K562 (cell line): ENCODE data around the gene SGPP1. TPM values are rescaled to one million over a fixed set of nuclear protein-coding genes. Genes with fewer than 3 reads are reported as not detected.

Experiments used
- ARID2 ChIP-seq: fragments of 450-650 bp; IDR thresholded peaks from 2 replicates; pipeline ENCODE4 v1.6.1; 2017; ENCODE audit warnings: antibody characterized with exemption, mild to moderate bottlenecking
- CREB3L1 ChIP-seq: fragments of 450-650 bp; IDR thresholded peaks from 2 replicates; pipeline ENCODE4 v1.6.1; 2014; ENCODE audit warnings: low read depth, mild to moderate bottlenecking, moderate library complexity, borderline replicate concordance
- KHSRP ChIP-seq: fragments of 450-650 bp; IDR thresholded peaks from 2 replicates; pipeline ENCODE4 v1.6.1; 2017
- MNT ChIP-seq, 2 experiments: fragments of 450-650 bp; conservative IDR thresholded peaks; 2 replicates each; pipeline ENCODE4 v1.6.1; 2017; ENCODE audit warnings: mild to moderate bottlenecking in 2 of 2, moderate library complexity in 2 of 2
- MXI1 ChIP-seq: IDR thresholded peaks from 2 replicates; pipeline ENCODE4 v1.6.1; 2011; ENCODE audit warnings: low read depth, mild to moderate bottlenecking, improper control_type of control experiment, low read length
- MYC ChIP-seq, 2 experiments: fragments of 250-450 bp in 1 of 2; sonication (Bioruptor Pico) in 1 of 2; IDR thresholded peaks; 2 replicates each; pipeline versions ENCODE4 v1.5.1 to v1.6.1; 2012 to 2021; ENCODE audit warnings: low read depth in 2 of 2, borderline replicate concordance in 1 of 2, improper control_type of control experiment in 1 of 2, low read length in 1 of 2, mild to moderate bottlenecking in 1 of 2, moderate library complexity in 1 of 2
- NCOA2 ChIP-seq, 2 experiments: fragments of 450-650 bp; IDR thresholded peaks; 2 replicates each; pipeline ENCODE4 v1.6.1; 2018; ENCODE audit warnings: mild to moderate bottlenecking in 2 of 2, moderate library complexity in 1 of 2; ENCODE audit not compliant: partially characterized antibody in 2 of 2
- SPI1 ChIP-seq: IDR thresholded peaks from 2 replicates; pipeline ENCODE4 v1.6.1; 2011; ENCODE audit warnings: low read depth, low read length, control low read depth, borderline replicate concordance
- SREBF1 ChIP-seq: fragments of 150-350 bp; IDR thresholded peaks from 2 replicates; pipeline ENCODE4 v1.6.1; 2014; ENCODE audit warnings: antibody characterized with exemption, low read depth, low read length, borderline replicate concordance
- TFAP4 ChIP-seq: sonication (generic); formaldehyde crosslinking; IDR thresholded peaks from 2 replicates; pipeline ENCODE4 v1.8.0; 2022; ENCODE audit warnings: missing genetic modification reagents, mild to moderate bottlenecking, moderate library complexity, borderline replicate concordance
- USF1 ChIP-seq: sonication (generic); formaldehyde crosslinking; IDR thresholded peaks from 2 replicates; pipeline ENCODE4 v1.9.0; 2022; ENCODE audit warnings: mild to moderate bottlenecking, missing genetic modification reagents
- ZC3H4 ChIP-seq: sonication (generic); formaldehyde crosslinking; IDR thresholded peaks from 2 replicates; pipeline ENCODE4 v1.9.0; 2021; ENCODE audit warnings: missing genetic modification reagents, borderline replicate concordance
- ZFP30 ChIP-seq: fragments of 250-450 bp; sonication (Bioruptor Pico); IDR thresholded peaks from 2 replicates; pipeline ENCODE4 v1.8.0; 2022; ENCODE audit warnings: moderate library complexity, mild to moderate bottlenecking, inconsistent platforms, borderline replicate concordance
- ZNF512 ChIP-seq: IDR thresholded peaks from 2 replicates; pipeline ENCODE4 v1.6.1; 2016; ENCODE audit warnings: missing genetic modification characterization, missing compliant biosample characterization
- ZNF655 ChIP-seq: fragments of 250-450 bp; sonication (Bioruptor Pico); IDR thresholded peaks from 2 replicates; pipeline ENCODE4 v1.5.0; 2021
- polyA plus RNA-seq, 8 experiments: library from polyadenylated mRNA; depleted of rRNA in 4 of 8; stranded (reverse) in 5 of 8; unstranded in 3 of 8; fragments of >200 nt; fragmentation: Nextera tagmentation in 2 of 8; fragmentation: Illumina TruSeq in 1 of 8; extraction: Ambion mirVana in 2 of 8; extraction: Trizol in 1 of 8; gene quantifications; 2 replicates each; pipeline versions ENCODE4 v1.2.1 to v1.2.3, GENCODE V29; 2011 to 2014; ENCODE audit warnings: inconsistent platforms in 1 of 8, missing spikeins in 1 of 8
- total RNA-seq, 7 experiments: library from RNA; depleted of rRNA in 6 of 7; stranded (reverse); fragments of >200 nt in 6 of 7; fragmentation: Illumina TruSeq in 2 of 7; extraction: Trizol in 2 of 7; gene quantifications; 2 replicates each; pipeline versions ENCODE4 v1.2.1 to v1.2.3, GENCODE V29; 2011 to 2021; ENCODE audit warnings: low replicate concordance in 1 of 7

SGPP1 gene
- total and polyA plus RNA-seq, 9 of the 15 experiments (the other 6 are each of a cell fraction or from before 2014, with no cell fraction given): 2.2 to 7.3 (median 5.6) TPM

GRCh38 chr14:63641473-63642228 lies 86.2 kb downstream of the SGPP1 start, which contains the start of gene WDR89 (continued):
- no peak for TF ChIP-seq ZNF655 (CRISPR knock-in tag)
- TF ChIP-seq ZFP30 (CRISPR knock-in tag): no peak
- TF ChIP-seq KHSRP: no peak
- no peak for TF ChIP-seq ZC3H4 (CRISPR knock-in tag)
- TF ChIP-seq MYC (IDR thresholded peaks at IDR 0.05; ENCODE audit: low read depth, low read length): peak; percentile 93
- TF ChIP-seq MYC (CRISPR knock-in tag; IDR thresholded peaks at IDR 0.05; ENCODE audit: borderline replicate concordance, low read depth): 0 out of 2 replicates have a peak, but pooled peaks have one; percentile 70
- 0 out of 2 replicates have a peak, but pooled peaks have one; percentile 29 for TF ChIP-seq SREBF1
- no peak for TF ChIP-seq ZNF512 (tag)
- TF ChIP-seq MNT (conservative IDR thresholded peaks at IDR 0.05): peak; percentile 87 to 93
- peak; percentile 75; the same call in 1 of the 2 replicates for TF ChIP-seq TFAP4 (CRISPR knock-in tag)
- peak; percentile 49 for TF ChIP-seq SPI1
- TF ChIP-seq ARID2: no peak
- peak; percentile 80 for TF ChIP-seq USF1 (CRISPR knock-in tag)
- peak; percentile 71; the same call in 1 of the 2 replicates for TF ChIP-seq CREB3L1
- no peak for TF ChIP-seq NCOA2 (IDR thresholded peaks at IDR 0.05; ENCODE audit: partially characterized antibody in 2 of 2)
- peak; percentile 72 for TF ChIP-seq MXI1
